Measurements from ENCODE around the gene CADPS2. TPM values are rescaled to one million over a fixed set of nuclear protein-coding genes. Genes with fewer than 3 reads are reported as not detected.

CADPS2 gene
- total and polyA plus RNA-seq, 2 of the 8 experiments (the other 6 are each of a cell fraction or from before 2014, with no cell fraction given): 8.9 to 22.3 TPM

GRCh38 chr7:122442929-122443328 is 443.3 kb downstream of the CADPS2 start:
- Histone ChIP-seq H3K27me3 (replicated peaks in 1 of 4; ENCODE audit: control insufficient read depth in 3 of 4, extremely low read depth in 1 of 4, insufficient read depth in 3 of 4, low read length in 3 of 4) (peaks cover 0 to 2% (median 0%) of the 10 kb centered on the region in 4 experiments; a peak in 1 of 7 replicates), H3K36me3 (ENCODE audit: control insufficient read depth in 2 of 4, insufficient read depth in 4 of 4, low read length in 3 of 4) (peaks cover 0 to 13% (median 4%) of the 10 kb centered on the region in 4 experiments; a peak in 3 of 8 replicates), H2BK20ac (ENCODE audit: low read length) (no peak overlapping the region), H3K23me2 (ENCODE audit: low read depth, low read length) (peaks cover 2% of the 10 kb centered on the region; the same call in 1 of the 2 replicates), H3K9ac (replicated peaks in 1 of 4; ENCODE audit: extremely low read depth in 1 of 4, low read depth in 3 of 4, low read length in 3 of 4) (no peak overlapping the region), H4K91ac (replicated peaks; ENCODE audit: insufficient read length, low read length) (no peak overlapping the region), H3K27ac (ENCODE audit: low read depth, low read length) (no peak overlapping the region), H3K4me1 (replicated peaks in 1 of 4; ENCODE audit: control insufficient read depth in 3 of 4, insufficient read depth in 4 of 4, low read length in 3 of 4) (peaks cover 0 to 27% (median 11%) of the 10 kb centered on the region in 4 experiments; a peak in 6 of 7 replicates), H3K4me3 (ENCODE audit: extremely low read depth in 1 of 4, insufficient read depth in 2 of 4, low read depth in 3 of 4, low read length in 4 of 4) (peak overlapping the region in 1 of 4 experiments; percentile 25; a peak in 1 of 8 replicates), H2AK5ac (ENCODE audit: low read depth, low read length) (no peak overlapping the region), H3K79me2 (ENCODE audit: control insufficient read depth in 1 of 2, insufficient read depth in 2 of 2, low read length in 2 of 2) (no peaks in the 10 kb centered on the region), H3K4ac (replicated peaks; ENCODE audit: insufficient read length, low read depth, low read length) (no peak overlapping the region), H3K79me1 (ENCODE audit: low read depth, low read length) (no peaks in the 10 kb centered on the region), H2BK120ac (replicated peaks; ENCODE audit: low read depth, low read length) (no peak overlapping the region), H2AFZ (ENCODE audit: low read length) (no peak overlapping the region), H3K23ac (ENCODE audit: insufficient read length) (no peak overlapping the region), H3K9me3 (ENCODE audit: insufficient read depth in 2 of 2, low read depth in 1 of 2, low read length in 1 of 2) (peaks cover 3 to 6% of the 10 kb centered on the region in 2 experiments; a peak in 2 of 4 replicates), H3K18ac (ENCODE audit: extremely low read depth, low read length) (no peak overlapping the region; the same call in 1 of the 2 replicates), H3K14ac (ENCODE audit: insufficient read length) (no peak overlapping the region), H2BK12ac (ENCODE audit: low read depth, low read length) (no peak overlapping the region), H2BK15ac (ENCODE audit: low read length) (no peak overlapping the region), H3K4me2 (ENCODE audit: insufficient read depth in 1 of 2, low read depth in 2 of 2, low read length in 2 of 2) (peak overlapping the region in 1 of 2 experiments; percentile 35; a peak in 2 of 4 replicates), H4K20me1 (replicated peaks in 1 of 2; ENCODE audit: control insufficient read depth in 1 of 2, insufficient read depth in 2 of 2, low read length in 2 of 2) (no peaks in the 10 kb centered on the region), H4K5ac (ENCODE audit: insufficient read length, low read depth, low read length) (peak overlapping the region; percentile 78), H2BK5ac (ENCODE audit: low read depth, low read length) (no peak overlapping the region), H4K8ac (ENCODE audit: extremely low read depth, insufficient read depth, low read length) (no peak overlapping the region), H3K56ac (replicated peaks; ENCODE audit: insufficient read length, low read depth, low read length) (no peak overlapping the region)
- CTCF ChIA-PET (ENCODE audit: partially characterized antibody): interaction anchor here (0.6 to 1.2 kb wide), 2 partner anchors 82 to 83 kb away, joined by 3 to 5 read pairs; no protein-coding TSS in a partner anchor
- POLR2A ChIA-PET (ENCODE audit: partially characterized antibody): no interaction called here
- 9% methylated on average over 2 of the region's 2 CpGs; no CpG with 5 or more reads in 1 of the 2 experiments for WGBS, 2 experiments (ENCODE audit: extremely low coverage in 1 of 2, insufficient coverage in 1 of 2, insufficient read length in 1 of 2, insufficient replicate concordance in 2 of 2, low coverage in 1 of 2, low lambda C conversion rate in 2 of 2, missing lambda C conversion rate in 1 of 2)
- FAIRE-seq (peak; percentile 58), DNase-seq (ENCODE audit: low read depth in 1 of 2, low spot score in 2 of 2) (no peak)
- no peak for TF ChIP-seq KDM5A (IDR thresholded peaks at IDR 0.05; ENCODE audit: low read length)
- no peak for TF ChIP-seq MAX (IDR thresholded peaks at IDR 0.05)
- TF ChIP-seq SAP30 (IDR thresholded peaks at IDR 0.05; ENCODE audit: insufficient read depth, insufficient replicate concordance, low read length): no peak
- TF ChIP-seq TCF12 (IDR thresholded peaks at IDR 0.05; ENCODE audit: low read depth, low read length): no peak
- TF ChIP-seq USF2 (IDR thresholded peaks at IDR 0.05; ENCODE audit: low read length): no peak
- TF ChIP-seq ASH2L (IDR thresholded peaks at IDR 0.05; ENCODE audit: low read length): no peak
- TF ChIP-seq CREB1 (IDR thresholded peaks at IDR 0.05): no peak
- peak in 1 of 2 experiments; percentile 85; a peak in 1 of 4 replicates for TF ChIP-seq HDAC2 (IDR thresholded peaks at IDR 0.05; ENCODE audit: borderline replicate concordance in 1 of 2, low read depth in 2 of 2, low read length in 2 of 2)
- no peak for TF ChIP-seq CBX5 (IDR thresholded peaks at IDR 0.05; ENCODE audit: low read depth, low read length)

Measured in H1 (cell line).